HEK293 (cell line): ENCODE results near the gene SLC16A10.

Experiments
- MEIS1 ChIP-seq: sonication (generic); formaldehyde crosslinking; IDR thresholded peaks from 2 replicates; pipeline ENCODE4 v1.8.1; 2022; ENCODE audit warnings: missing genetic modification reagents, mild to moderate bottlenecking, borderline replicate concordance
- MZF1 ChIP-seq: fragments of 450-650 bp; formaldehyde crosslinking; IDR thresholded peaks from 2 replicates; pipeline ENCODE4 v1.5.1; 2017; ENCODE audit warnings: missing biosample characterization, missing genetic modification characterization, borderline replicate concordance
- OVOL3 ChIP-seq: fragments of 450-650 bp; formaldehyde crosslinking; IDR thresholded peaks from 2 replicates; pipeline ENCODE4 v1.5.1; 2016; ENCODE audit warnings: missing biosample characterization, missing genetic modification characterization
- PRDM6 ChIP-seq: fragments of 450-650 bp; formaldehyde crosslinking; IDR thresholded peaks from 2 replicates; pipeline ENCODE4 v1.5.1; 2017; ENCODE audit warnings: missing biosample characterization, missing genetic modification characterization
- SP3 ChIP-seq: fragments of 450-650 bp; formaldehyde crosslinking; IDR thresholded peaks from 2 replicates; pipeline ENCODE4 v1.5.1; 2016; ENCODE audit warnings: missing biosample characterization, missing genetic modification characterization
- ZBTB6 ChIP-seq: fragments of 450-650 bp; formaldehyde crosslinking; IDR thresholded peaks from 2 replicates; pipeline ENCODE4 v1.5.1; 2017; ENCODE audit warnings: missing biosample characterization, missing genetic modification characterization
- ZFHX2 ChIP-seq: fragments of 450-650 bp; formaldehyde crosslinking; conservative IDR thresholded peaks from 2 replicates; pipeline ENCODE4 v1.5.1; 2016; ENCODE audit warnings: missing biosample characterization, missing genetic modification characterization
- ZNF169 ChIP-seq: fragments of 450-650 bp; formaldehyde crosslinking; IDR thresholded peaks from 2 replicates; pipeline ENCODE4 v1.5.1; 2016; ENCODE audit warnings: missing biosample characterization, missing genetic modification characterization
- ZNF26 ChIP-seq: fragments of 450-650 bp; formaldehyde crosslinking; IDR thresholded peaks from 2 replicates; pipeline ENCODE4 v1.5.1; 2016; ENCODE audit warnings: missing biosample characterization, missing genetic modification characterization
- ZNF280D ChIP-seq: fragments of 450-650 bp; formaldehyde crosslinking; IDR thresholded peaks from 2 replicates; pipeline ENCODE4 v1.5.1; 2016; ENCODE audit warnings: missing biosample characterization, missing genetic modification characterization
- ZNF324 ChIP-seq: fragments of 450-650 bp; formaldehyde crosslinking; IDR thresholded peaks from 2 replicates; pipeline ENCODE4 v1.5.1; 2016; ENCODE audit warnings: missing biosample characterization, missing genetic modification characterization
- ZNF335 ChIP-seq: fragments of 450-650 bp; formaldehyde crosslinking; conservative IDR thresholded peaks from 2 replicates; pipeline ENCODE4 v1.5.1; 2016; ENCODE audit warnings: missing biosample characterization, missing genetic modification characterization
- ZNF341 ChIP-seq: fragments of 450-650 bp; formaldehyde crosslinking; IDR thresholded peaks from 2 replicates; pipeline ENCODE4; 2016; ENCODE audit warnings: low read depth, missing biosample characterization, missing genetic modification characterization
- ZNF530 ChIP-seq: fragments of 450-650 bp; formaldehyde crosslinking; IDR thresholded peaks from 2 replicates; pipeline ENCODE4 v1.5.1; 2016; ENCODE audit warnings: low read depth, missing biosample characterization, missing genetic modification characterization
- ZNF571 ChIP-seq: fragments of 450-650 bp; formaldehyde crosslinking; IDR thresholded peaks from 2 replicates; pipeline ENCODE4 v1.5.0; 2017; ENCODE audit warnings: missing biosample characterization, missing genetic modification characterization
- TF ChIP-seq, protein P1 (sequence below): fragments of 450-650 bp; formaldehyde crosslinking; IDR thresholded peaks from 2 replicates; pipeline ENCODE4 v1.5.1; 2016; ENCODE audit warnings: missing biosample characterization, missing genetic modification characterization
- TF ChIP-seq, protein P2 (sequence below): fragments of 450-650 bp; formaldehyde crosslinking; IDR thresholded peaks from 2 replicates; pipeline ENCODE4; 2016; ENCODE audit warnings: missing biosample characterization, missing genetic modification characterization

Gene SLC16A10

GRCh38 chr6:111260570-111261298 is 173.4 kb downstream of the SLC16A10 start (continued):
- TF ChIP-seq ZNF280D (no peak), SP3 (tag by site-specific recombination) (no peak), OVOL3 (no peak), MEIS1 (CRISPR knock-in tag) (no peak), ZFHX2 (tag by site-specific recombination) (no peak), ZNF169 (tag by site-specific recombination) (no peak), ZNF530 (no peak), ZNF26 (tag by site-specific recombination) (no peak), ZNF571 (tag by site-specific recombination) (no peak), ZBTB6 (tag by site-specific recombination) (no peak), PRDM6 (tag by site-specific recombination) (no peak), MZF1 (tag by site-specific recombination) (no peak), ZNF324 (tag by site-specific recombination) (no peak), ZNF341 (no peak), ZNF335 (tag by site-specific recombination) (no peak)
- TF ChIP-seq, protein P1, sequence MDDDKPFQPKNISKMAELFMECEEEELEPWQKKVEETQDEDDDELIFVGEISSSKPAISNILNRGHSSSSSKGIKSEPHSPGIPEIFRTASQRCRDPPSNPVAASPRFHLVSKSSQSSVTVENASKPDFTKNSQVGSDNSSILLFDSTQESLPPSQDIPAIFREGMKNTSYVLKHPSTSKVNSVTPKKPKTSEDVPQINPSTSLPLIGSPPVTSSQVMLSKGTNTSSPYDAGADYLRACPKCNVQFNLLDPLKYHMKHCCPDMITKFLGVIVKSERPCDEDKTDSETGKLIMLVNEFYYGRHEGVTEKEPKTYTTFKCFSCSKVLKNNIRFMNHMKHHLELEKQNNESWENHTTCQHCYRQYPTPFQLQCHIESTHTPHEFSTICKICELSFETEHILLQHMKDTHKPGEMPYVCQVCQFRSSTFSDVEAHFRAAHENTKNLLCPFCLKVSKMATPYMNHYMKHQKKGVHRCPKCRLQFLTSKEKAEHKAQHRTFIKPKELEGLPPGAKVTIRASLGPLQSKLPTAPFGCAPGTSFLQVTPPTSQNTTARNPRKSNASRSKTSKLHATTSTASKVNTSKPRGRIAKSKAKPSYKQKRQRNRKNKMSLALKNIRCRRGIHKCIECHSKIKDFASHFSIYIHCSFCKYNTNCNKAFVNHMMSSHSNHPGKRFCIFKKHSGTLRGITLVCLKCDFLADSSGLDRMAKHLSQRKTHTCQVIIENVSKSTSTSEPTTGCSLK (tag by site-specific recombination) = no peak
- TF ChIP-seq, protein P2, sequence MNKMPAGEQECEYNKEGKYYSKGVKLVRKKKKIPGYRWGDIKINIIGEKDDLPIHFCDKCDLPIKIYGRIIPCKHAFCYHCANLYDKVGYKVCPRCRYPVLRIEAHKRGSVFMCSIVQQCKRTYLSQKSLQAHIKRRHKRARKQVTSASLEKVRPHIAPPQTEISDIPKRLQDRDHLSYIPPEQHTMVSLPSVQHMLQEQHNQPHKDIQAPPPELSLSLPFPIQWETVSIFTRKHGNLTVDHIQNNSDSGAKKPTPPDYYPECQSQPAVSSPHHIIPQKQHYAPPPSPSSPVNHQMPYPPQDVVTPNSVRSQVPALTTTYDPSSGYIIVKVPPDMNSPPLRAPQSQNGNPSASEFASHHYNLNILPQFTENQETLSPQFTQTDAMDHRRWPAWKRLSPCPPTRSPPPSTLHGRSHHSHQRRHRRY (tag by site-specific recombination) = no peak
